Bronchial epithelial cell (primary cell): ENCODE data around the gene ITIH3. TPM values are rescaled to one million over a fixed set of nuclear protein-coding genes. Genes with fewer than 3 reads are reported as not detected.

Experiments
- DNase-seq: peaks from one replicate; pipeline ENCODE4 v3.0.0-alpha.2; 2010; ENCODE audit warnings: low read depth
- FAIRE-seq: peaks from 2 replicates; lab custom pipeline; 2011; peaks lifted over from hg19 to GRCh38; lab: Jason Lieb, UNC
- H3K27me3 ChIP-seq: 2 replicates; pipeline ENCODE4 v1.5.1; 2011; ENCODE audit warnings: low read length; ENCODE audit not compliant: control insufficient read depth, insufficient read depth
- H3K36me3 ChIP-seq: 2 replicates; pipeline ENCODE4 v1.5.1; 2011; ENCODE audit warnings: low read length; ENCODE audit not compliant: control insufficient read depth, insufficient read depth
- H3K4me3 ChIP-seq: 2 replicates; pipeline ENCODE4 v1.5.1; 2011; ENCODE audit warnings: mild to moderate bottlenecking, low read depth, low read length, control low read depth
- total RNA-seq: library from RNA; depleted of rRNA; stranded (reverse); fragments of >200 nt; gene quantifications from 2 replicates; pipeline ENCODE4 v1.2.1, GENCODE V29; 2014
- TF ChIP-seq, protein P1 (sequence below): IDR thresholded peaks from 2 replicates; pipeline ENCODE4 v1.5.1; 2011; ENCODE audit warnings: mild to moderate bottlenecking, moderate library complexity, low read length, control low read depth, inconsistent platforms; ENCODE audit not compliant: insufficient read depth, severe bottlenecking

ITIH3 gene
- total RNA-seq, 1 donor from 2014 or later: not detected

DNA sequence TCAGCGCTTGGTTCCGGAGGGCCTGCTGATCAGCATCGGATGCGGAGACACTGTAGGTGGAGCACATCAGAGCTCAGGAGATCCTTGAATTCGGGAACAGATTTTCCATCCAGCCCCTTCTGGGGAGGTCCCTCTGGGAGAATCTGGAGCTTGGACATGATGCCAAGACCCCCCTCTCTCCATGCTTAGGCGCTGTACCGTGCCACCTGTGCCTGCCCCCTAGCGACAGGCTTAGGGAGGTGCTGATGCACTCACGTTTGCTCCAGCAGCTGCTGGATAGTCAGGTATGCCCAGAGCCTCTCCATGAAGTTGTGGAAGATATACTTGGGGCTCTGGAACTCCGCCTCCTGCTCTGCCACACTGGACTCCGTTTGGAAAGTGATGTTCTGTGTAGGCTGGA lies 26.1 kb downstream of the ITIH3 start:
- Histone ChIP-seq H3K4me3 (no peak overlapping the region), H3K27me3 (no peaks in the 10 kb centered on the region), H3K36me3 (no peaks in the 10 kb centered on the region)
- DNase-seq (no peak), FAIRE-seq (peak; percentile 50)
- TF ChIP-seq, protein P1, sequence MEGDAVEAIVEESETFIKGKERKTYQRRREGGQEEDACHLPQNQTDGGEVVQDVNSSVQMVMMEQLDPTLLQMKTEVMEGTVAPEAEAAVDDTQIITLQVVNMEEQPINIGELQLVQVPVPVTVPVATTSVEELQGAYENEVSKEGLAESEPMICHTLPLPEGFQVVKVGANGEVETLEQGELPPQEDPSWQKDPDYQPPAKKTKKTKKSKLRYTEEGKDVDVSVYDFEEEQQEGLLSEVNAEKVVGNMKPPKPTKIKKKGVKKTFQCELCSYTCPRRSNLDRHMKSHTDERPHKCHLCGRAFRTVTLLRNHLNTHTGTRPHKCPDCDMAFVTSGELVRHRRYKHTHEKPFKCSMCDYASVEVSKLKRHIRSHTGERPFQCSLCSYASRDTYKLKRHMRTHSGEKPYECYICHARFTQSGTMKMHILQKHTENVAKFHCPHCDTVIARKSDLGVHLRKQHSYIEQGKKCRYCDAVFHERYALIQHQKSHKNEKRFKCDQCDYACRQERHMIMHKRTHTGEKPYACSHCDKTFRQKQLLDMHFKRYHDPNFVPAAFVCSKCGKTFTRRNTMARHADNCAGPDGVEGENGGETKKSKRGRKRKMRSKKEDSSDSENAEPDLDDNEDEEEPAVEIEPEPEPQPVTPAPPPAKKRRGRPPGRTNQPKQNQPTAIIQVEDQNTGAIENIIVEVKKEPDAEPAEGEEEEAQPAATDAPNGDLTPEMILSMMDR: peak; percentile 76

DNA sequence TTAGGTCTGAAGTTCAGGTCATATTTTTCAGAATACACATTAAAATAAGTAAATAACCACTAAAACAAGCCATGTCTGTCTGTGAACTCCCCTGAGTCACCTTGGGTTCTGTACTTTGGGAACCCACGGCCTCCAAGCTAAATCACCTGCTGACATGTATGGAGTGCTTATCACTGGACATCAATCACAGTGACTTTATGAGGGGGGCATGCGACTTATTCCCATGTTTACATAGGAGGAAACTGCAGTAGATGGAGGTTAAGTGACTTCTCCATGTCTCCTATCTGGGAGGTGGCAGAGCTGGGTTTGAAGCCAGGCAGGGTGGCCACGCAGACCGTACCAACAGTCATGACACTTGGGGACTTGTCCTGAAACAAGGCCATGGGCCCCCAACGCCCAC lies 27.8 kb downstream of the ITIH3 start:
- FAIRE-seq (no peak), DNase-seq (no peak)
- TF ChIP-seq, protein P1: no peak
- H3K36me3 ChIP-seq: no peaks in the 10 kb centered on the region
- H3K4me3 ChIP-seq: no peak overlapping the region
- H3K27me3 ChIP-seq: no peaks in the 10 kb centered on the region

DNA sequence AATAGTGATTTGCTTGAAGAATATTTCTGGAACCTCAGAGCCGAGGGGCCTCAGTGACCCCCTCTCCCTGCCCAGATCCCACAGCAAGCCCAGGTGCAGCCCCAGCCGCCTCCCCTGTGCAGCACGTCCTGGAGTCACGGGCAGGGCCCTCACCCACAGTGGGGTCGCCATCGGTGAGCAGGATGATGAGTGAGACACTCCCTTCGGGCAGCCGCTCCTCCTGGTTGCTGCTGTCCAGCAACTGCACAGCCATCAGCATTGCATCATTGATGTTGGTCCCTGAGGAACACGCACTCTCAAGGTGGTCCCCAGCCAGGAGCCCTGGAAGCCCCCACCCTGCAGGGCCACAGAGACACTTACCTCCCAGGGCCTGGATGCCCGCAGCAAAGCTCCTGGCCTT lies 29.4 kb downstream of the ITIH3 start:
- DNase-seq: no peak
- FAIRE-seq: no peak
- Histone ChIP-seq H3K27me3 (no peaks in the 10 kb centered on the region), H3K4me3 (no peak overlapping the region), H3K36me3 (no peaks in the 10 kb centered on the region)
- TF ChIP-seq, protein P1: no peak

DNA sequence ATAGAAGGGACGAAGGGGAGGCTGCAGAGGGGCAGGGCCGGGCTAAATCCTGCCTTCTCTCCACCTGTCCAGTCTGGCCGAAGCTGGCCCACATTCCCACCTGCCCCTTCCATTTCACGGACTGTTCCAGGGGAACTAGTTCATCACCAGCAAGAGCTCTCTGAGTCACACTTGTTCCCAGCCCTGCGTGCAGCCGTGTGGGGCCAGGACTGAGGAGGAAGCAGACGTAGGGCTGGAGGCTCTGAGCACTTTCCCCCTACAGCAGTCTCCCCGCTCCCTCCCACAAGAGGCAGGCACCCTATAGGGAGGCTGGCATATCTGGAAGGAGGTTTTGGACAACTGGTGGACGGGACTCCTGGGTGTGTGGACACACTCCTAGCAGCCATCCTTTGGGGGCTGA lies 32.8 kb downstream of the ITIH3 start:
- no peaks in the 10 kb centered on the region for H3K27me3 ChIP-seq
- no peak overlapping the region for H3K4me3 ChIP-seq
- DNase-seq (peak; percentile 22), FAIRE-seq (no peak)
- TF ChIP-seq, protein P1: no peak
- no peaks in the 10 kb centered on the region for H3K36me3 ChIP-seq

DNA sequence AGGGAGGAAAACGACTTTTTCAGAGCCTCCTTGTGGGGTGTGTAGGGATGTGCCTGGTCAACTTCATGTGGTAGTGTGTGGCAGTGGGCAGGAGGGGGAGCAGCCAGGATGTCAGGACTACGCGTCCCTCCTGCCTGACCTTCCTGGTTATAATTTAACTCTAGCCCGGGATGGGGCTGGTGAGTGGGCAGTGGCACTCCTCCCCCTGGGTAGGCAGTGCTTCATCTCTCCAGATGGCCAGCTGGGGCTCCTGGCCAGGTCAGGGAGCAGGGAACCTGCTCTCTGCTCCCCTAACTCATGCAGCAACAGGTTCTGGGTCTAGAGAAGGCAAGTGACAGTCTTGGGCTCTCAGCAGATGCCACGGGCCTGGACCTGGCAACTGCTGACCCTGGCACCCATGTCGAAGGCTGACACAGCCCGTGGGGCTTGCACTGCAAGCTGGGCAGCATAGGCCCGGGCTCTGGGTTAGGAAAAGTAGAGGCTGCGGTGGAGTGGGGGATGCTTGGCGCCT lies 33.3 kb downstream of the ITIH3 start:
- TF ChIP-seq, protein P1: no peak
- DNase-seq (no peak), FAIRE-seq (no peak)
- Histone ChIP-seq H3K36me3 (no peaks in the 10 kb centered on the region), H3K27me3 (no peaks in the 10 kb centered on the region), H3K4me3 (no peak overlapping the region)

DNA sequence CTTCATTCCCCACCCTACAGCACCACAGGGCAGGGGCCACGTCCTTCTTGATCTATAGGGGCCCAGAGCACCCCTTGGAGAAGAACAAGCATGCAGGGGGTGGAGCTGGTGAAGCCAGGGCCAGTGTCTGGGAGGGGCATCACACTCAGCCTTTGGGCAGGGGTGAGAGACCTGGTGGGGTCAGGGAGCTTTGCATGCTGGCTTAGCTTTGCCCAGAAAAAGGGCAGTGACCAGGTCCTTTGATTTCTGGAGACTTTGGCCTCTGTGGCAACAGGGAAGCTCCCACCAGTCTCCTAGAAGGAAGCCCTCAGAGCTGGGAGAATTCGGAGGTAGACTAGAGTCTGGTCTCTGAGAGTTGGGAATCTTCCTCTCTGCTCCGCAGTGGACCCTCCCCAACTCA lies 34.9 kb downstream of the ITIH3 start:
- DNase-seq (no peak), FAIRE-seq (no peak)
- H3K4me3 ChIP-seq: no peak overlapping the region
- TF ChIP-seq, protein P1: no peak
- no peaks in the 10 kb centered on the region for H3K27me3 ChIP-seq
- no peaks in the 10 kb centered on the region for H3K36me3 ChIP-seq
